PC-9 (cell line): Measurements from ENCODE around the gene HOMER3.

Experiments
- EZH2 ChIP-seq: fragments of 200-600 bp; sonication (generic); IDR thresholded peaks from 2 replicates; pipeline ENCODE4 v1.8.0; 2017; ENCODE audit warnings: antibody characterized with exemption, low read depth
- TF ChIP-seq, protein P1 (sequence below): fragments of 200-600 bp; sonication (generic); conservative IDR thresholded peaks from 2 replicates; pipeline ENCODE4 v1.6.1; 2017; ENCODE audit warnings: mixed run types, antibody characterized with exemption, mild to moderate bottlenecking, moderate library complexity

GRCh38 chr19:18898607-18899408, 42.2 kb downstream of the HOMER3 start:
- TF ChIP-seq EZH2 = no peak
- TF ChIP-seq, protein P1, sequence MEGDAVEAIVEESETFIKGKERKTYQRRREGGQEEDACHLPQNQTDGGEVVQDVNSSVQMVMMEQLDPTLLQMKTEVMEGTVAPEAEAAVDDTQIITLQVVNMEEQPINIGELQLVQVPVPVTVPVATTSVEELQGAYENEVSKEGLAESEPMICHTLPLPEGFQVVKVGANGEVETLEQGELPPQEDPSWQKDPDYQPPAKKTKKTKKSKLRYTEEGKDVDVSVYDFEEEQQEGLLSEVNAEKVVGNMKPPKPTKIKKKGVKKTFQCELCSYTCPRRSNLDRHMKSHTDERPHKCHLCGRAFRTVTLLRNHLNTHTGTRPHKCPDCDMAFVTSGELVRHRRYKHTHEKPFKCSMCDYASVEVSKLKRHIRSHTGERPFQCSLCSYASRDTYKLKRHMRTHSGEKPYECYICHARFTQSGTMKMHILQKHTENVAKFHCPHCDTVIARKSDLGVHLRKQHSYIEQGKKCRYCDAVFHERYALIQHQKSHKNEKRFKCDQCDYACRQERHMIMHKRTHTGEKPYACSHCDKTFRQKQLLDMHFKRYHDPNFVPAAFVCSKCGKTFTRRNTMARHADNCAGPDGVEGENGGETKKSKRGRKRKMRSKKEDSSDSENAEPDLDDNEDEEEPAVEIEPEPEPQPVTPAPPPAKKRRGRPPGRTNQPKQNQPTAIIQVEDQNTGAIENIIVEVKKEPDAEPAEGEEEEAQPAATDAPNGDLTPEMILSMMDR = no peak
